Inferior parietal cortex (tissue), 1 donor: ENCODE results near the gene GATA5.

Experiments
- DNase-seq: peaks from one replicate; pipeline ENCODE4 v3.0.0-alpha.2; 2016; ENCODE audit errors: extremely low spot score

GATA5 gene

GRCh38 chr20:62488470-62488869 is 12.7 kb upstream of the GATA5 start:
- no peak for DNase-seq

GRCh38 chr20:62487561-62488354 is 12.0 kb upstream of the GATA5 start:
- no peak for DNase-seq

GRCh38 chr20:62487118-62487517 is 11.3 kb upstream of the GATA5 start:
- DNase-seq, result no peak

- no peak for DNase-seq
Measured at GRCh38 chr20:62486484-62486883, 10.7 kb upstream of the GATA5 start.

GRCh38 chr20:62485701-62486089 is 9.9 kb upstream of the GATA5 start:
- DNase-seq, result no peak

GRCh38 chr20:62485062-62485700 is 9.4 kb upstream of the GATA5 start:
- DNase-seq, result no peak

GRCh38 chr20:62484478-62484877 is 8.7 kb upstream of the GATA5 start:
- no peak for DNase-seq

GRCh38 chr20:62483613-62484458 is 8.0 kb upstream of the GATA5 start:
- no peak for DNase-seq

GRCh38 chr20:62482974-62483373 is 7.2 kb upstream of the GATA5 start:
- DNase-seq, result no peak

GRCh38 chr20:62482146-62482809 is 6.5 kb upstream of the GATA5 start:
- DNase-seq, result no peak

- no peak for DNase-seq
Measured at GRCh38 chr20:62481425-62482145, 5.8 kb upstream of the GATA5 start.

GRCh38 chr20:62480318-62480717 is 4.5 kb upstream of the GATA5 start:
- no peak for DNase-seq

- no peak for DNase-seq
Measured at GRCh38 chr20:62479656-62480055, 3.9 kb upstream of the GATA5 start.

- no peak for DNase-seq
Measured at GRCh38 chr20:62479156-62479555, 3.4 kb upstream of the GATA5 start.

- no peak for DNase-seq
Measured at GRCh38 chr20:62477669-62478455, 2.1 kb upstream of the GATA5 start.

GRCh38 chr20:62476056-62476838 is 452 bp upstream of the GATA5 start:
- DNase-seq, result no peak

- DNase-seq, result no peak
Measured at GRCh38 chr20:62475027-62475771, 596 bp downstream of the GATA5 start.

GRCh38 chr20:62474604-62475026 is 1.2 kb downstream of the GATA5 start:
- no peak for DNase-seq
